NCI-H510A (cell line): ENCODE data around the gene CHST13.

Experiments
- DNase-seq: peaks from one replicate; lab custom pipeline; 2025; lab: John Stamatoyannopoulos, UW

The CHST13 gene

GRCh38 chr3:126509597-126510307 is 14.2 kb upstream of the CHST13 start:
- no peak for DNase-seq

GRCh38 chr3:126510308-126510910 is 13.5 kb upstream of the CHST13 start:
- no peak for DNase-seq

- DNase-seq = no peak
These were observed 12.7 kb upstream of the CHST13 start for GRCh38 chr3:126511291-126511690.

- no peak for DNase-seq
These were observed 11.9 kb upstream of the CHST13 start for GRCh38 chr3:126512026-126512425.

GRCh38 chr3:126512916-126513650 is 10.9 kb upstream of the CHST13 start:
- no peak for DNase-seq

- no peak for DNase-seq
These were observed 9.8 kb upstream of the CHST13 start for GRCh38 chr3:126514161-126514560.

- no peak for DNase-seq
These were observed 8.8 kb upstream of the CHST13 start for GRCh38 chr3:126515066-126515706.

- DNase-seq = no peak
These were observed 7.6 kb upstream of the CHST13 start for GRCh38 chr3:126516152-126516935.

GRCh38 chr3:126516936-126517290 is 7.0 kb upstream of the CHST13 start:
- DNase-seq = no peak

- DNase-seq = no peak
These were observed 6.5 kb upstream of the CHST13 start, which contains the start of gene UROC1 for GRCh38 chr3:126517291-126517951. TSS of gene UROC1 (minus strand) at chr3:126517773. CDS start at chr3:126517719, 54 bp downstream.

- no peak for DNase-seq
These were observed 5.8 kb upstream of the CHST13 start for GRCh38 chr3:126517986-126518778.

- no peak for DNase-seq
These were observed 5.2 kb upstream of the CHST13 start for GRCh38 chr3:126518779-126519177.

- DNase-seq = no peak
These were observed 4.2 kb upstream of the CHST13 start for GRCh38 chr3:126519506-126520455.

GRCh38 chr3:126521122-126521891 is 2.6 kb upstream of the CHST13 start:
- no peak for DNase-seq

- no peak for DNase-seq
These were observed 1.6 kb upstream of the CHST13 start for GRCh38 chr3:126522363-126522788.

- DNase-seq = no peak
These were observed 554 bp downstream of the CHST13 start for GRCh38 chr3:126524429-126524988.

GRCh38 chr3:126525091-126525852 is 1.3 kb downstream of the CHST13 start:
- DNase-seq = no peak
